ENCODE data around the gene ATRN.

ATRN gene

GRCh38 chr20:3452136-3452535 is 18.7 kb upstream of the ATRN start:
- ChIA-PET POLR2A (interaction anchor here (0.6 kb wide), 1 partner anchor 12 kb away, joined by 3 read pairs; no protein-coding TSS in a partner anchor), CTCF (interaction anchor here (0.7 to 1.9 kb wide), 5 partner anchors 9 to 31 kb away, joined by 3 to 9 read pairs (median 3); no protein-coding TSS in a partner anchor)
- TF ChIP-seq CTCF (IDR thresholded peaks at IDR 0.05; ENCODE audit: control extremely low read depth, extremely low read depth, low read depth, missing control alignments): no peak
- no peak for DNase-seq (ENCODE audit: extremely low spot score)

GRCh38 chr20:3452690-3453089 is 18.1 kb upstream of the ATRN start:
- no peak for TF ChIP-seq CTCF (IDR thresholded peaks at IDR 0.05; ENCODE audit: control extremely low read depth, extremely low read depth, low read depth, missing control alignments)
- DNase-seq (ENCODE audit: extremely low spot score): peak; percentile 37
- ChIA-PET POLR2A (no interaction called here), CTCF (interaction anchor here (0.6 to 1.9 kb wide), 4 partner anchors 8 to 20 kb away, joined by 3 to 9 read pairs (median 3); no protein-coding TSS in a partner anchor)

DNA sequence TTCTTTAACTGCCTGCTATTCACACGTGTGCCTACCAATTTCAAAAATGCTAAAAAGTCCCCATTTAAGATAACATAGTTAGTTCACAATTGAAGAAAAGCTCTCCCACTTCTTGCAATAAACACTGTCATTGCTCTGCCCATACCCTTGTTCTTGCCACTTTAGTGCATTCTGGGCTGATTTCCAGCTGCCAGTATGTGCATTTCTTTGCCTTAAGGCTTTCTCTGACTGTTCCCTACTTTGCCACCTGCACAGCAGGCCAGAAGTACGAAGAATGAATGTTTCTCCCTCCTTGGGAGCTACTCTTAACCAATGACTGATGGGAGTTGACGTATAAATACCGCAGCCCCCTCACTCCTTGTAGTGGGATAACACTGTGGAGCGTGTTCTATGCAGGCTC is 16.0 kb upstream of the ATRN start:
- DNase-seq (ENCODE audit: extremely low spot score): no peak
- TF ChIP-seq CTCF (IDR thresholded peaks at IDR 0.05; ENCODE audit: control extremely low read depth, extremely low read depth, low read depth, missing control alignments): no peak
- ChIA-PET CTCF (interaction anchor here (1.0 kb wide), 1 partner anchor 9 kb away, joined by 3 read pairs; no protein-coding TSS in a partner anchor), POLR2A (no interaction called here)

GRCh38 chr20:3456648-3457047 is 14.2 kb upstream of the ATRN start:
- ChIA-PET POLR2A (no interaction called here), CTCF (interaction anchor here (1.4 kb wide), 1 partner anchor 50 kb away, joined by 3 read pairs; no protein-coding TSS in a partner anchor)
- no peak for DNase-seq (ENCODE audit: extremely low spot score)
- TF ChIP-seq CTCF (IDR thresholded peaks at IDR 0.05; ENCODE audit: control extremely low read depth, extremely low read depth, low read depth, missing control alignments): no peak

DNA sequence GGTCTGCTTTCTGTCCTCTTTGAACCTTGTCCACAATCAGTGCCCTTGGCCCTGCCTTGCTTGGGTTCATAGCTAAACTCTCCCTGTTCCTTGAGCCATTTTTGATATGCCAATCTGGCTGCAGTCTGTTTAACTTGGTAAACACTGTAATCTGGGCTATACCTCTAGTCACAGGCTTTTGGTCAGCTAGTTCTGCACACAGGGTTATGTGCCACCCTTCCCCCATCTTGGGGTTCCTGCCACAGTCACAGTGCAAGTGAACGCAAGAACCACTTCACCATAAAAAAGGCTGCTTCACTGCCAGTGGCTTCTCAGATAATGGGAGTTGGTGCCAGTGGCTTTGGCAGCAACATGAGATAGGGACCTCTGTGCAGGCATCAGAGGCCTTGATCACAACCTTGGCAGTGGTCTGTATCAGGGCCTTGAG is 10.9 kb upstream of the ATRN start:
- POLR2A ChIA-PET: no interaction called here
- no peak for TF ChIP-seq CTCF (IDR thresholded peaks at IDR 0.05; ENCODE audit: control extremely low read depth, extremely low read depth, low read depth, missing control alignments)
- DNase-seq (ENCODE audit: extremely low spot score): no peak
- CTCF ChIA-PET: no interaction called here

DNA sequence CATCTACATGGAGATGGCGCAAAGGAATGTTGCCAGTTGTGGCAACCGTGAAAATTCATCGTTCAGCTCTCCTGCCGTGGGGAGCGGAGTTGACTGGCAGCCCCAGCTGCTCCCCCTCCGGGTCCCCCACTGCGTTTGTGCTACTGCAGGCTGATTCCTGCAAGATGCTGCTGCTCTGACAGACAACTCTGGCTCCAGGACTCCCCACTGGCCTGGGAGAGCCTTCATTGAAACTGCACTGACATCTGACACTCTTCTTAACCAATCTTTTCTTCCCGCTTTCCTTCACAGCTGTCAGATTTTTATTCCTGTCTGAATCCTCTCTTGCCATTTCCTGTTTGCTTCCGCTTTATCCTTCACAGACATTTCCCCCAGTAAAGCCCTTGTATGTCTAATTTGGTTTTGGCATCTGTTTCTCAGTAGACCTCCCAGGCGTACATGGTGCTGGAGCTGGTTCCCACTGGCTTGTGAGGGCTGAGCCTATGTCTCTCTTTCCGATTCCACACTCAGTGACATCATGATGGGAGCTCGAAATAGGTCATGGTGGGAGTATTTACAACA is 9.5 kb upstream of the ATRN start:
- CTCF ChIA-PET: interaction anchor here (1.2 kb wide), 1 partner anchor 9 kb away, joined by 3 read pairs; no protein-coding TSS in a partner anchor
- no peak for TF ChIP-seq CTCF (IDR thresholded peaks at IDR 0.05; ENCODE audit: control extremely low read depth, extremely low read depth, low read depth, missing control alignments)
- POLR2A ChIA-PET: no interaction called here
- no peak for DNase-seq (ENCODE audit: extremely low spot score)
